GM19043 (cell line): Measurements from ENCODE around the gene COLEC12.

Experiments
- ATAC-seq: cut with Tn5 transposase; IDR thresholded peaks from one replicate; pipeline ENCODE4 v1.9.1; 2021; ENCODE audit warnings: low read depth; ENCODE audit not compliant: unreplicated experiment

The COLEC12 gene

DNA sequence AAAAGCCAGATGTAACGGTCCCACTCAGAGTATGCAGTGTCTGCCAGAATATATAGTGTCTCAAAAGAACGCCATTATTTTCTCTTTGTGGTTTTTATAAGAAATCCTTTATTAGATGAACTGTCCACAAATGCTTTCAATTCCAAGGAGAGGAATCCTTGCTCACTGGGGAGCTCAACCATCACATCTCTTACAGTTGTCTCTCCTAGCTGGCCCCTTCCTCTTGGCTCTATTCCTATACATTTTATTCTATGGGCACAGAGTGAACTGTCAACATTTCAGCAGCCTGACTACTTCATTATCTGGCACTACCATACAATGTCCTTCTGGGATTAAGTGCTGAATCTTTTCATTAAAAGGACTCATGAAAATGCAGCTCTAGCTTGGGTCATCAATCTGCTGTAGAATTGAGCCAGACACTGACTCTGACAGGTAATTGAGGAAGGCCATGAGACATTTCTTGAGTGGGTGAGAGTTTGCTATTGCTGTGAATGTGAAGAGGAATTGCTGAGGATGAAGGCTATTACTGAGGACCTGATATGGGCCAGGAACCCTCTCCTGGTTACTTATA lies 136.2 kb downstream of the COLEC12 start:
- no peak for ATAC-seq

DNA sequence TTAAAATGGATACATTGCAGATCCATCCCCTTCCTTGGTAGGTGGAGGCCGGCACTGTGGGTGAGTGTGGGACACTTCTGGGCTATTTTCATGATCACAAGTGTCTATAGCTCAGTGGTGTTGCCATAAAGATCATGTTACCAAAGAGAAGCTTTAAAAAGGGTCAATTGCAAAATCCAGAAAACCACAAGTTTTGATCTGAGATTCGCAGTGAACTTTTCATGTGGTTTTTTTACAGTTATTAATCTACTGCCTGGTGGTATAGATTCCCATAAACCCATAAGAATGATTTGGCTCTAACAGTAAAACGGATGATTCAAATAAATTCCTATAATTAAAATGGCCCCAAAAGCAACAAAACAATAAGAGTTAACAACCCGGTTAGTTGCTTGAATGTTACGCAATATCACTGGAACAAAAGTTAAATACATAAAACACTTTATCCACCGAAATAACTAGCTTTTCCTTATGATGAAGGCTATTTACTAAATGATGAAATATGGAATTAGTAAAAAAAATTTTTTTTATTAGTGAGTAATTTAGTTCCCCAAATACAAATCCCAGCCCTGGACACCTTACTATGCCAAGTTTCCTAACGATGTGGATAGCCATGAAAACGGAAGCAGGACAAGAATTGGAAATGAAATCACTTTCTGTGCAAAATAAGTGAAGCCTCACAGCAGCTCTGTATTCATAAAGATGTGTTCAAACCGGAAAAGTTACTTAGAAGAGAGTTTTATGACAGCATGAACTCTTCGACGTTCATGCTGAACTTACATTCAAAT lies 137.0 kb downstream of the COLEC12 start:
- no peak for ATAC-seq

DNA sequence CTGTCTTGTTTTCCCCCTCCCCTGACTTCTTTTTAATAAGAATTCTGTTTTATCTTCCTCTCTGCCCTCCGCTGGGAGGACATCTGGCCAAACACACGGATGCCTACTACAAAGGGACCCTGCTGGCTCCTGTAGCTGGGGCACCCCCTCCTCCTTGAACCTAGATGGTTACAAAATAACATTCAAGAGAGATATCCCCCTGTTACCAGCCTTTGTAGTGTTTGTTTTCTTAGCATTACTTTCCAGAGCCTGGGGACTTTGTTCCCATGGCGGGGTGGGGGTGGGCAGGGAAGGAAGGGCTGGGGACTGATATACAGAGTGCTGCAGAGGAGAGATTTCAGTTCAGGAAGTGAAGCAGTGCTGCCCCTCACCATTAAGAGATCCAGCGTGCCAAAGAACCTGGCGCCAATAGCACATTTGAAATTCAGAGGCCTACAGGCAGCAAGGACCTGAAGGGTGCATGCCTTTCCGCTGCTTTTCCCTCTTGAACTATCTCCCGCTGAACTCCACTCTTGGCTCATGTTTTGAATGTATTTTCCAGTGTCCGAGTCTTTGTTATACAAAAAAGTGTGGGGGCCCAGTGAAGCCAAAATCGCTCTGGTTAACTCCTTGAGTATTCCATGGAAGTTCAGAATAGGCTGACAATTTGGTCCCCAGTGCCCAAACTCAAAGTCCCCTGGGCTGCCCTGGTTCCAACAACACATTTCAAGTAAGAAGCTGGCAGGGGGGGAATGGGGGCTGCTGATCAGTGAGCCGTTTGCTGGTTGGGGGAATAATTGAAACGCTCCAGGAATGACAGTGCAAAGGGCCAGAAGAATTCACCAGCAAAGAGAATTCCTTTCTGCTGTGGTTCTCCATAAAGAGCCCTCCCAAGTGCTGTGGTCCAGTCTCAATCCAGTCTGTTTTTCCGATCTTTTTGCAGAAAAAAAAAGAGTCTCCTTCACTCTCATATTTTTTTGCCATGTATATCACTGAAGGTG lies 137.9 kb downstream of the COLEC12 start:
- no peak for ATAC-seq

DNA sequence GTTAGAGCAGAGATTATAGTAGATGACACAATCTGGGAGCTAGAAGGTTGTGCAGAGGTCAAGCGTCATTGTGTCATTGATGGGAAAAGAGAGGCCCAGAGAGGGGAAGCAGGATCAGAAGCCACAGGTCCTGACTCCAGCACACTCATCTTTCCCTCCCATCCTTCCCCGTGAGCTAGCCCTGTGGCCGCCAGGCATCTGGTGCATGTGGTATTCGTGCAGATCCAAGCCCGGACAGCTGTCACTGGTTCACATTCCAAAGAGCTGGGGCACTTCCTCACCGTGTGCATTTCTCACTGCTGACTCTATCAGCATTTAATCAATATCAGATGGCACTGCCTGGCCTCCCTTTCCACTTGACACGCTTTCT lies 138.6 kb downstream of the COLEC12 start:
- ATAC-seq, result no peak

DNA sequence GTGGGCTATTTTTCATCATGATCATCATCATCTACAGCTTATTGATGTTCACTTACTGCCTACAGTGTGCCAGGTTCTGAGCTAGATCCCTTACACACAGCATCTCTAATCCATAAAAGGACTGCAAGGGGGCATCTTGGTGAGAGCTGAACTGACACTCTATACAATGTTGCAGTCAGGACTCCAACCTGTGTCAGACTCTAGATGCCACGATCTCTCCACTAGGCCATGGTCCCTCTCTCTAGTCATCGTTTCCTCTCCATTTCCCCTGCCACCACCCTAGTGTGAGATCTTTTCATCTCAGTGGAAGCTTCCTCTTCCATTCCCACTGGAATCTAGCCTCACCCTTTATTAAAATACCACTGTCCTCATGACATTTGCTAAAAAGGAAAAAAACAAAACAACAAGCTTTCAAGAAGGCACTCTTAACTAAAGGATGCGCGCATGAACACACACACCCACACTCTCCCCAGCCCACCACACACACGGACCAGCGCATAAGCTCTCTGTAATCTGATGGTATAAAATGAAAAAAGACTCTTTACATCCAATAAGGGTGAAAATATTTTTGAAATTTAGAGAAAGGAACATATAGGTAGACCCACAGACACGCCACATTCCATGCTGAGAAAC lies 139.3 kb downstream of the COLEC12 start:
- no peak for ATAC-seq

DNA sequence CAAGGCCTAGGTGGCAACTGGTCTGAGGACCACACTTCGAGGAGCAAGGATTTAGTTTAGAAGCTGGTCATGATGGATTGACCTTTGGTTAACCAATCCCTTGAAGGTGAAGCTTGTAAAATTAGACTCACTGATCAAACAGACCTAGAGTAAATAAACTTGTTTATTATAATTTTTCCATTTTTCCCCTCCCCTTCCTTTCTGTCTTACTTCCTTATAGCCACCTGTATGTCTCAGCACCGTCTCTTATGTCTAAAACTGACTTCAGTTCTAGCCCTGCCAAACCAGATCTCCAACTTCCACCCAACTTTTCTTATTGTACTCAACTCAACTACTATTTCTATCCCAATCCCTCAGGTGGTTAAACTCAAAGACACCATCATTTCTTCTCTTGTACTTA lies 139.8 kb downstream of the COLEC12 start:
- no peak for ATAC-seq

DNA sequence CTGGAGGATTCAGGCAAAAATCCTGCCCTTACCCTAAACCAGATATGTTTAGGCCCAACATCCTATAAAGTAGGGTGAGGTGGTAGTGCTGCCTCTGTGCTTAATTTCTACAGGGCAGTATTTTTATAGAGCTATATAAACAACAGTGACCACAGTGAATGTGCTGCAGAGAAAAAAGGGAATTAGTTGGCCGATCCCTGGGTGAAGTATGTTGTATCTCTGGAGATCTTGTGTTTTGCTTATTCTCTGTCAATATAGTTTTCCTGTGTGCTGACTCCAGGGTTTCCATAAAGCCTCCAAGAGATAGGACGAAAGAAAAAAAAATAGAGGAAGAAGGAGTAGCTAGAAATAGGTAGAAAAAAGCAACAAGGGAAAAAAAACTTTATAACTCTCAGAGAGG lies 143.7 kb downstream of the COLEC12 start:
- no peak for ATAC-seq

DNA sequence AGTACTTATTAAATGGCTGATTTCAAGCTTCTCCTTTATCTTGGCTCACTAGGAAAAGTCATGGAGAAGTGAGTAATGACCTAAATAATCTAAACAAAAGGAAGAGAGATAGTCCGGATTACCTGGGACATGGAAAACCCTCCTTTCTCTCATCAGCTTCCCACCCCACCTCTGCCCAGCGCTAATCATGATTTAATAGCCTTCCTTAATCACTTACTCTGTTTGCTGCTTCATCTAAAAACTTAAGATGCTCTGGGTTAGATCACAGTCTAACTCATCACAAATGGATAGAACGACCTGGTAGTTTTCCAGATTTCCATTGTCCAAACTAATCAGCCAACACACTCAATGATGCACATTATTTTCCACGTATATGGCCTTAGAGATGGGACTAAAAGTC lies 144.8 kb downstream of the COLEC12 start:
- no peak for ATAC-seq

DNA sequence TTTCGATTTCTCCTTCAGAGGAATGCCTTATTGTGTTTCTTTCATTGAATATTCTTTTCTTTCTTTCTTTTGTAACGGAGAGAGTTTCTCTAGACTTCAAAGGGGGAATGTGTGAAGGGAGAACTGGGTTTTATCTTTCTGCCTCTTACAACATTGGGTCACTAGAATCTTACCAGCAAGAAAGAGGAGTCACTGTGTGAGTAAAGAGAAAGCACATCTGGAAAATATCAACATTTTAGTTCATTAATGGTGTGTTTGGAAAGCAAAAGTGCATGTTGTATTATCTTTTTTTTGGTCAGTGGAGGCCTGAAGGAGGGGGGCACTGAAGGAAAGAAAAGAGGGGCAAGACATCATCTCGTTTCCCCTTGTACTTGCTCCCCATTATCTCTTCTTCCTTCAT lies 146.0 kb downstream of the COLEC12 start:
- ATAC-seq, result no peak

DNA sequence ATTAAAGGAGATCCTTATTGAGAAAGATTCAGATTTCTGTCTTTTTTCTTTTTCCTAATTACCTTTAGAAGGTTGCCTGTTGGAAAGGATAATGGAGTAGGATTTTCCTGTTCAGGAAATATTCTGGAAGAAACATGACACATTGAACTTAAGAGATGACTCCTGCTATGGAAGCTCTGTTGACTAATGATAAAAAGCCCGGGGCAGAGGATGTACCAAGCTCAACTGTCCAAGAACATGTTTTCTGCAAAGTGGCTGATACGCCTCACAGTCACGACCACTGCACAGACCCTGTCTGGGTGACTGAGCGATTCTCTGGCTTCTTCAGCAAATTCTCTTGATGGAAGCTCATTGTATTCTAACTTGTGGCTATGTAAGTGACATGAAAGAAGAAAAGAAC lies 146.5 kb downstream of the COLEC12 start:
- no peak for ATAC-seq

DNA sequence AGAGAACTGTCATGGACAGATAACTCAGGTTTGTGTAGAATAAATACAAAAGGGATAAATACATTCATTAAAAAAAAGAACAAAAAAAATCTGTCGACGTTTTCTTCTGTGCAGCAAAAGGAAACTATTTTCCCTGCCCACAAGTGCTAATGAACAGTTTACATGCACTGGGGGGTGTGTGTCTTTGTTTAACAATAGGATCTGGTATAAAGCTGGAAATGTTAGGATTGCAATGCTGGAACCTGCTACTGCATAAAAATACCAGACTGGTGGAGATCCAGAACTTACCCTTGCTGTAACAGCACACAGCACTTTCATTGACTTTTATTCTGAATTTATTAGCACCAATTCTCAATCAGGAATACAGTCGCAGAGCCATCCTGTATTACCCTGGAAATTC lies 148.1 kb downstream of the COLEC12 start:
- no peak for ATAC-seq

DNA sequence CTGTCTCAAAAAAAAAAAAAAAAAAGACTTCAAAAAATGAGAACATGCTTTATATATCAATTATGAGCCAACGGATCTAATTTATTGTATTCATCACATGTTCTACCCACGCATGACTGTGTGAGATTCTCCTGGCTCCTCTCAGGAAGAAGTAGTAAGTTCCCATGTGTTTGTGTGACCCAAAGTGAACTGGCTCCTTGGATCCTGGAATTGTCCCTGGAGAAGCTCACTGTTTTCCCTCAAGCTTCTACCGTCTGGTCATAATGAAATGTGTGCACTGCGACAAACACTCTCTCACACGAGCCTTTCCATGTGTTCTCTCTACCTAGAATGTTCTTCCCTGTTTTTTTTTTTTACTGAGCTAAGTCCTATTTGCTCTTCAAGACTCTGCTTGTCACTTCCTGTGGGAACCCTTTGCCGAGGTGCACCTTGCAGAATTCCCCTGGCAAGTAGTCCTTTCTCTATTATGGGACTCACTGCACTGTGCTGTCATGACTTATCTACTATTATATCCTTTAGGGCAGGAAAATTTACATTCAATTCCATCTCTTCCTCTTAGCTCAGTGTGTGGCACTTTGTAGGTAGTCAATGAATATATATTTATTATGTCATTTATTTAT lies 149.4 kb downstream of the COLEC12 start:
- ATAC-seq, result no peak

DNA sequence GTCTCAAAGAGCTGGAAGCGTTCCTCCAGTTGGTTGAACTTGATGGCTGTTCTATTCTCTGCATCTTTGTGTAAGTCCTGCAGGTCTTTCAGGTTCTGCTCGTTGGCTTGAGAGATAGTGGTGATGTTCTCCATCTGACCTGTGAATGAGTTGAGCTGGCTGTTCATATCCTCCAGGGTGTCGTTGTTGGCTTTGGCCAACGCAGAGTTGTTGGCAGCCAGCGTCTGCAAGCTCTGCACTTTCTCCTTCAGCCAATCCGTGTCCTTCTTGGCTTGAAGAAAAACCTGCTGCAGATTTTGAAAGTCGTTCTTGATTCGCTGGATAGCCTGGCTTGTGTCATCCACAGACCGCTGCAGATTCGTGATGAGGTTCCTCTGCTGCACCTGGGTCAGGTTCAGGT lies 153.9 kb downstream of the COLEC12 start:
- ATAC-seq, result no peak

DNA sequence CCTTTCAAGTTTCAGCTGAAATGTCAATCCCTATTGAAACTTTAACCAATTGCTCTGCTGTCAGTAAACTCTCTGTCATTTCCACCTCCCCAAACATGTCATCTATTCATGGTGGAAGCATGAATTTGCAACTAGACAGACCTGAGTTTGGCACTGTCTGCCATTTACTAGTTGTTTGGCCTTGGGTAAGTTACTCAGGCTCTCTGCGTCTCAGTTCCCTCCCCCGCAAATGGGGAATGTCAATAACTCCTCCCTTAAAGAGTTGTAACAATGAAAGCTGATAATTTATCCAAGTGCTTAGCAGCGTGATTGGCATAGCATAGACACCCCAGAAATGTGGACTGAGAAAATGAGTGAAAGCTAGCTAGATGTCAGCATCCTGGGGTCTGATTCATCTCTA lies 159.4 kb downstream of the COLEC12 start:
- ATAC-seq, result no peak

DNA sequence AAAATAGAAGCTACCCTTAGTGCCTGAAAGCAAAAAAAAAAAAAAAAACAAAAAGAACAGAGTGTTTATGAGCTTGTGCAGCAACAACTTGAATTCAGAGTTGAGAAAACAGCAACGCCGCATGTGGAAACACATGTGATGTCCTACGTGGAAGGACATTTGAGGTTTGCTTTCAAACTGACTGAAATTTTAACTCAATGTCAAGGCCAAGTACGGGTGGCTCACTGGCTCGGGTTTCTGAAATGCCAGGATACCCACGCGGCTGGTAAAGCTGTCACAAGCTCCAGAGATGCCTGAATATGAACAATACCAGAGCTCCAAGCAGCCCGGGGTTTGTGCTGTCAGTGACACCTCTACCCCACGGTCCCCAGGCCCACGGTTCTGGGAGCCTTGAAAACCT lies 160.5 kb downstream of the COLEC12 start:
- ATAC-seq, result no peak

DNA sequence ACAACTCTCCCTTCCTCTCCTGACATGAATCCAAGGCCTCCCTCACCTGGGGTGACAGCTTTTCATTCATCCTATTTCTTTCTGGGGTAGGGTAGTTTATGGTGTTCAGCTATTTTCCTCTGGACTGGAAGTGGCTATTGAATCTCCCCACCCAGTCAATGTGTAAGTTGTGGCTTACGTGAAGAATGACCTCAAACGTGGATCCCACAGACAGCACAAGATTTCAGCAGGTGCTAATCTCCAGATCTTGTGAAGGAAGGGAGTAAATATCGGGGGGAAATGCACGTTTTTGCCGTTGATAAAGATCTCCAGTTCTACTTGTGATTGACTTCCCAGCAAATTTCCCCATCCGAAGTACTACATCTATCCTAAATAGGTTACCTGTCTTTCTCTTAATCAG lies 161.3 kb downstream of the COLEC12 start:
- no peak for ATAC-seq

DNA sequence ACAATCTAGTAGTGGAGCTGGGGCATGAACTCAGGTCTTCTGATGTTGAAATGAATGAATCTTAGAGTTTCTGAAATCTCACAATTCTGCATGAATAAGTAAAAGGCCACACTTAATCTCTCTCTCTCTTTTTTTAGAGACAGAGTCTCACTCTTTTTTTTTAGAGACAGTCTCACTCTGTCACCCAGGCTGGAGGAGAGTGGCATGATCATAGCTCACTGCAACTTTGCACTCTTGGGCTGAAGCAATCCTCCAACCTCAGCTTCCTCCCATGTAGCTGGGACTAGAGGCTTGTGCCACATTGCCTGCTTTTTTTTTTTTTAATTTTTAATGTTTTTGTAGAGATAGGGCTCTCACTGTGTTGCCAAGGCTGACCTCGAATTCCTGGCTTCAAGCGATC lies 163.8 kb downstream of the COLEC12 start:
- ATAC-seq, result no peak

DNA sequence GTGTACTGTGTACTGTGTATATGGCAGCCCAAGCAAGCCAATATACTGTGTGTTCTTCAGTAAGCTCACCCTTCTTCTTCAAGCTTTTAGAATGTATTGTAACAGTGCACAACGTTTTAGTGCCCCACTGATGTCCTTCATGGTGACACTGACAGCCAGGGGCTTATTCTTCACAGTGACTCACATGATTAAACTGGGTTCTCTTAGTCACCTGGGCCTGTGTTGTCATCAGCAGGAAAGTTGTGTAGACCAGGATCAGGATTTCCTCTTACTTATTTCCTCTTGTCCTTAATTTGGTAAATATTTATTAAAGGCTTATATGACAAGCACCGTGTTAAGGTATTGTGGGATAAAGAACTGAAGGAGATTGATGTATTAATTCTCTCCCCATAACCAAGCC lies 164.8 kb downstream of the COLEC12 start:
- ATAC-seq, result no peak

DNA sequence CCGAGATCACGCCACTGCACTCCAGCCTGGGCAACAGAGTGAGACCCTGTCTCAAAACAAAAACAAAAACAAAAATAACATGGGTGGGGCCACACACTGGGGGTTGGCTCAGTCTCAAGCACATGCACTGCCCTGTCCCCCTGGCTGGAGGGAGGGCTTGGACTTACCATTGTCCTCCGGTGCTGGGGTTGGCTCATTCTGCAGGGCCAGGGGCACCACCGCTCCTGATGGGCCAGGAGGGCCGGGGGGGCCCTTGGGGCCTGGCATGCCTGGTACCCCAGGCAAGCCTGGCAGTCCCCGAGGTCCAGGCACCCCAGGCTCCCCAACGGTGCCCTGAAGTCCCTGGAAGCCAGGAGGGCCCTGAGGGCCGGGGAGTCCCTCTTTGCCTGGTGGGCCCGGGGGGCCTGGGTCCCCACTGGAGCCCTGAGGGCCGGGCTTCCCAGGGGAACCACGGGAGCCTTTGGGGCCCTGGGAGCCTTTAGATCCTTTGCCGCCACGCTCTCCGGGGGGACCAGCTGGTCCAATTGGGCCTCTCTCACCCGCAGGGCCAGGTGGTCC lies 165.8 kb downstream of the COLEC12 start:
- no peak for ATAC-seq
